A549 (cell line): Measurements from ENCODE around the gene TNFRSF13B.

Experiments used
- TF ChIP-seq, protein P1 (sequence below): fragments of 200-600 bp; sonication (generic); IDR thresholded peaks from 2 replicates; pipeline ENCODE4 v1.6.1; 2016; ENCODE audit warnings: antibody characterized with exemption, mild to moderate bottlenecking, moderate library complexity
- TF ChIP-seq, protein P2 (sequence below): fragments of >200 bp; sonication (Bioruptor Twin); formaldehyde crosslinking; IDR thresholded peaks from 3 replicates; pipeline ENCODE4 v1.5.1; 2016

DNA sequence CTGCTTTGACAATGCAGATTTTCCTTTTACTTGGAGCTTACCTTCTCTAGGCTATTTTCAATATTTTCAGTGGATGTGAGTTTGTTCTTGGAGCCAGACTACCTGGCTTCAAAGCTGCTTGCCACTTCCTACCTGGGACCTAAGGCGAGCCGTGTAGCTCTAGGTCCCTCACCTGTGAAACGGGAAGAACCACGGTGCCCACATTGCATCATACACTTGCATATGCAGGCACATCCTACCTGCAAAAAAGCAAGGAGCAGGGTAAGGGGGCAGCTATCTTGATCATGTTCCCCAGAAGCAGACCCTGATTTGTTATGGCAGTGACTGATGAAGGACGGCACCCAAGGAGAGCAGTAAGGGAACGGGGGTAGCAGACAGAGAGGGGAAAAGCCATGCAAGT is 43.3 kb upstream of the TNFRSF13B start:
- TF ChIP-seq, protein P1, sequence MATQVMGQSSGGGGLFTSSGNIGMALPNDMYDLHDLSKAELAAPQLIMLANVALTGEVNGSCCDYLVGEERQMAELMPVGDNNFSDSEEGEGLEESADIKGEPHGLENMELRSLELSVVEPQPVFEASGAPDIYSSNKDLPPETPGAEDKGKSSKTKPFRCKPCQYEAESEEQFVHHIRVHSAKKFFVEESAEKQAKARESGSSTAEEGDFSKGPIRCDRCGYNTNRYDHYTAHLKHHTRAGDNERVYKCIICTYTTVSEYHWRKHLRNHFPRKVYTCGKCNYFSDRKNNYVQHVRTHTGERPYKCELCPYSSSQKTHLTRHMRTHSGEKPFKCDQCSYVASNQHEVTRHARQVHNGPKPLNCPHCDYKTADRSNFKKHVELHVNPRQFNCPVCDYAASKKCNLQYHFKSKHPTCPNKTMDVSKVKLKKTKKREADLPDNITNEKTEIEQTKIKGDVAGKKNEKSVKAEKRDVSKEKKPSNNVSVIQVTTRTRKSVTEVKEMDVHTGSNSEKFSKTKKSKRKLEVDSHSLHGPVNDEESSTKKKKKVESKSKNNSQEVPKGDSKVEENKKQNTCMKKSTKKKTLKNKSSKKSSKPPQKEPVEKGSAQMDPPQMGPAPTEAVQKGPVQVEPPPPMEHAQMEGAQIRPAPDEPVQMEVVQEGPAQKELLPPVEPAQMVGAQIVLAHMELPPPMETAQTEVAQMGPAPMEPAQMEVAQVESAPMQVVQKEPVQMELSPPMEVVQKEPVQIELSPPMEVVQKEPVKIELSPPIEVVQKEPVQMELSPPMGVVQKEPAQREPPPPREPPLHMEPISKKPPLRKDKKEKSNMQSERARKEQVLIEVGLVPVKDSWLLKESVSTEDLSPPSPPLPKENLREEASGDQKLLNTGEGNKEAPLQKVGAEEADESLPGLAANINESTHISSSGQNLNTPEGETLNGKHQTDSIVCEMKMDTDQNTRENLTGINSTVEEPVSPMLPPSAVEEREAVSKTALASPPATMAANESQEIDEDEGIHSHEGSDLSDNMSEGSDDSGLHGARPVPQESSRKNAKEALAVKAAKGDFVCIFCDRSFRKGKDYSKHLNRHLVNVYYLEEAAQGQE, result no peak
- TF ChIP-seq, protein P2, sequence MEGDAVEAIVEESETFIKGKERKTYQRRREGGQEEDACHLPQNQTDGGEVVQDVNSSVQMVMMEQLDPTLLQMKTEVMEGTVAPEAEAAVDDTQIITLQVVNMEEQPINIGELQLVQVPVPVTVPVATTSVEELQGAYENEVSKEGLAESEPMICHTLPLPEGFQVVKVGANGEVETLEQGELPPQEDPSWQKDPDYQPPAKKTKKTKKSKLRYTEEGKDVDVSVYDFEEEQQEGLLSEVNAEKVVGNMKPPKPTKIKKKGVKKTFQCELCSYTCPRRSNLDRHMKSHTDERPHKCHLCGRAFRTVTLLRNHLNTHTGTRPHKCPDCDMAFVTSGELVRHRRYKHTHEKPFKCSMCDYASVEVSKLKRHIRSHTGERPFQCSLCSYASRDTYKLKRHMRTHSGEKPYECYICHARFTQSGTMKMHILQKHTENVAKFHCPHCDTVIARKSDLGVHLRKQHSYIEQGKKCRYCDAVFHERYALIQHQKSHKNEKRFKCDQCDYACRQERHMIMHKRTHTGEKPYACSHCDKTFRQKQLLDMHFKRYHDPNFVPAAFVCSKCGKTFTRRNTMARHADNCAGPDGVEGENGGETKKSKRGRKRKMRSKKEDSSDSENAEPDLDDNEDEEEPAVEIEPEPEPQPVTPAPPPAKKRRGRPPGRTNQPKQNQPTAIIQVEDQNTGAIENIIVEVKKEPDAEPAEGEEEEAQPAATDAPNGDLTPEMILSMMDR, result no peak
